ENCODE measurements around the gene FIBCD1. TPM values are rescaled to one million over a fixed set of nuclear protein-coding genes. Genes with fewer than 3 reads are reported as not detected.

Gene FIBCD1
- total and polyA plus RNA-seq, 2 of the 8 experiments (the other 6 are each of a cell fraction or from before 2014, with no cell fraction given), result 6.1 to 8.8 TPM

- H3K27ac ChIP-seq (ENCODE audit: low read depth, low read length), result no peak overlapping the region
- H3K9ac ChIP-seq (replicated peaks in 1 of 4; ENCODE audit: extremely low read depth in 1 of 4, low read depth in 3 of 4, low read length in 3 of 4), result no peak overlapping the region
- no peak for FAIRE-seq
- no peak overlapping the region for H3K4me3 ChIP-seq (ENCODE audit: extremely low read depth in 1 of 4, insufficient read depth in 2 of 4, low read depth in 3 of 4, low read length in 4 of 4)
- no peak overlapping the region for H3K14ac ChIP-seq (ENCODE audit: insufficient read length)
- H3K36me3 ChIP-seq (ENCODE audit: control insufficient read depth in 2 of 4, insufficient read depth in 4 of 4, low read length in 3 of 4), result no peaks in the 10 kb centered on the region
- no peak overlapping the region for H2BK120ac ChIP-seq (replicated peaks; ENCODE audit: low read depth, low read length)
- H3K56ac ChIP-seq (replicated peaks; ENCODE audit: insufficient read length, low read depth, low read length), result no peak overlapping the region
- no peaks in the 10 kb centered on the region for H3K27me3 ChIP-seq (replicated peaks in 1 of 4; ENCODE audit: control insufficient read depth in 3 of 4, extremely low read depth in 1 of 4, insufficient read depth in 3 of 4, low read length in 3 of 4)
- ChIA-PET CTCF (ENCODE audit: partially characterized antibody) (interaction anchor here (0.6 to 1.0 kb wide), 2 partner anchors 18 to 22 kb away, joined by 3 read pairs; no protein-coding TSS in a partner anchor), POLR2A (ENCODE audit: partially characterized antibody) (interaction anchor here (0.7 kb wide), 1 partner anchor 266 kb away, joined by 4 read pairs; no protein-coding TSS in a partner anchor)
- H2AK5ac ChIP-seq (ENCODE audit: low read depth, low read length), result no peak overlapping the region
- no peaks in the 10 kb centered on the region for H3K9me3 ChIP-seq (ENCODE audit: insufficient read depth in 2 of 2, low read depth in 1 of 2, low read length in 1 of 2)
- no peaks in the 10 kb centered on the region for H4K20me1 ChIP-seq (replicated peaks in 1 of 2; ENCODE audit: control insufficient read depth in 1 of 2, insufficient read depth in 2 of 2, low read length in 2 of 2)
- no peak overlapping the region for H3K4ac ChIP-seq (replicated peaks; ENCODE audit: insufficient read length, low read depth, low read length)
- H2BK15ac ChIP-seq (ENCODE audit: low read length), result no peak overlapping the region
- no peak for DNase-seq (ENCODE audit: low read depth in 1 of 2, low spot score in 2 of 2)
- TF ChIP-seq ZNF274 (IDR thresholded peaks at IDR 0.05; ENCODE audit: borderline replicate concordance, extremely low read depth, low read length) (no peak), YY1 (IDR thresholded peaks at IDR 0.05; ENCODE audit: low read depth, low read length) (no peak), RAD21 (IDR thresholded peaks at IDR 0.05 in 1 of 2, conservative IDR thresholded peaks at IDR 0.05 in 1 of 2; ENCODE audit: low read depth in 2 of 2, low read length in 2 of 2) (no peak), E2F6 (IDR thresholded peaks at IDR 0.05) (no peak), RFX5 (IDR thresholded peaks at IDR 0.05; ENCODE audit: borderline replicate concordance, low read depth, low read length) (no peak), BRCA1 (IDR thresholded peaks at IDR 0.05; ENCODE audit: low read depth, low read length) (no peak), HDAC2 (IDR thresholded peaks at IDR 0.05; ENCODE audit: borderline replicate concordance in 1 of 2, low read depth in 2 of 2, low read length in 2 of 2) (no peak), BCL11A (IDR thresholded peaks at IDR 0.05; ENCODE audit: low read depth in 2 of 2, low read length in 2 of 2) (no peak), SUZ12 (IDR thresholded peaks at IDR 0.05; ENCODE audit: low read length) (no peak)
- no peak overlapping the region for H2AFZ ChIP-seq (ENCODE audit: low read length)
- 0 out of 2 replicates have a peak overlapping the region, but pooled peaks have one; percentile 1 for H2BK5ac ChIP-seq (ENCODE audit: low read depth, low read length)
- H3K79me1 ChIP-seq (ENCODE audit: low read depth, low read length), result no peaks in the 10 kb centered on the region
- H4K8ac ChIP-seq (ENCODE audit: extremely low read depth, insufficient read depth, low read length), result peak overlapping the region; percentile 46; the same call in 1 of the 2 replicates
- peaks cover 0 to 3% (median 0%) of the 10 kb centered on the region in 4 experiments; a peak in 1 of 7 replicates for H3K4me1 ChIP-seq (replicated peaks in 1 of 4; ENCODE audit: control insufficient read depth in 3 of 4, insufficient read depth in 4 of 4, low read length in 3 of 4)
- no peak overlapping the region for H3K4me2 ChIP-seq (ENCODE audit: insufficient read depth in 1 of 2, low read depth in 2 of 2, low read length in 2 of 2)
- no peak overlapping the region for H4K91ac ChIP-seq (replicated peaks; ENCODE audit: insufficient read length, low read length)
- H3K23me2 ChIP-seq (ENCODE audit: low read depth, low read length), result no peaks in the 10 kb centered on the region
- no peak overlapping the region for H3K18ac ChIP-seq (ENCODE audit: extremely low read depth, low read length)
- H4K5ac ChIP-seq (ENCODE audit: insufficient read length, low read depth, low read length), result no peak overlapping the region
- no peak overlapping the region for H3K23ac ChIP-seq (ENCODE audit: insufficient read length)
- H3K79me2 ChIP-seq (ENCODE audit: control insufficient read depth in 1 of 2, insufficient read depth in 2 of 2, low read length in 2 of 2), result no peaks in the 10 kb centered on the region
- no peak overlapping the region for H2BK12ac ChIP-seq (ENCODE audit: low read depth, low read length)
- H2BK20ac ChIP-seq (ENCODE audit: low read length), result no peak overlapping the region
- 84% methylated on average over 16 of the region's 16 CpGs; no CpG with 5 or more reads in 1 of the 2 experiments for WGBS, 2 experiments (ENCODE audit: extremely low coverage in 1 of 2, insufficient coverage in 1 of 2, insufficient read length in 1 of 2, insufficient replicate concordance in 2 of 2, low coverage in 1 of 2, low lambda C conversion rate in 2 of 2, missing lambda C conversion rate in 1 of 2)
Measured at GRCh38 chr9:130977811-130978221, 38.8 kb upstream of the FIBCD1 start.
